ENCODE measurements around the gene CETP. TPM values are rescaled to one million over a fixed set of nuclear protein-coding genes. Genes with fewer than 3 reads are reported as not detected.

CETP gene
- total RNA-seq, 3 donors from 2014 or later (not counting 1 experiment from before 2014, with no cell fraction given): 0.14 TPM; not detected in 2

GRCh38 chr16:56950881-56951771 is 10.6 kb upstream of the CETP start:
- H3K36me3 ChIP-seq (ENCODE audit: control insufficient read depth, insufficient read depth, low read length): peaks cover 15% of the 10 kb centered on the region
- Mint-ChIP-seq H3K4me3 (no peak overlapping the region), H3K4me1 (peaks cover 10 to 24% of the 10 kb centered on the region in 2 donors), H3K36me3 (no peaks in the 10 kb centered on the region), H3K27me3 (ENCODE audit: low read depth in 2 of 2) (no peaks in the 10 kb centered on the region), H3K27ac (peak overlapping the region in 1 of 2 donors; percentile 40), H3K9me3 (no peaks in the 10 kb centered on the region)
- WGBS (ENCODE audit: insufficient coverage): 69% methylated on average over 15 of the region's 15 CpGs
- intact Hi-C loops (cut with micrococcal nuclease): loop anchor here (1.0 kb wide), 1 partner anchor 84 kb away; no protein-coding TSS in a partner anchor
- peak; percentile 68 to 78 (median 71) for ATAC-seq
- peak; percentile 27 for TF ChIP-seq CTCF (IDR thresholded peaks at IDR 0.05)
- H3K27ac ChIP-seq (ENCODE audit: low read length): peak overlapping the region; percentile 7
- no peak overlapping the region for H3K4me3 ChIP-seq (ENCODE audit: low read length)
- peak in 1 of 2 donors; percentile 73 for DNase-seq
- H3K27me3 ChIP-seq (ENCODE audit: control insufficient read depth, insufficient read depth, low read length): no peaks in the 10 kb centered on the region
- peaks cover 15% of the 10 kb centered on the region for H3K4me1 ChIP-seq (ENCODE audit: control insufficient read depth, insufficient read depth, low read length)
- H3K9me3 ChIP-seq (ENCODE audit: control insufficient read depth, insufficient read depth, low read length): no peaks in the 10 kb centered on the region

DNA sequence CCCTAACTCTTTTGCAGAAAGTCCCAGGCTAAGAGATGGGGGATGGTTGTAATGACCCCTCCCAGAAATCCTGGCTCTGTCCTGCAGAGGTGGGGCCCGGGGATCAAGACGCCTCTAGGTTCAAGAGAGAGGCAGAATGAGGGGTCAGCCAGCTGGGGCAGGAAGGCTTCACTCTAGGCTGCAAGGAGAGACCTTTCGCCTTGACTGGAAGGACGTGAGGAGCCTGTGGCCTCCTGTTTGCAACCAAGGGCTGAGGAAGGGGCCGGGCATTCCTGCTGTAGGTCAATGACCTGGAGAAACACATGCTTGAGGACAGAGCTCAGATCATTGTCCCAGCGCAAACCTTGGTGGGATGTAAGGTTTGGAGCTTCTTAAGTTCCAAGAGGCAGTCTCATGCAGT is 8.7 kb upstream of the CETP start:
- Histone ChIP-seq H3K4me1 (ENCODE audit: control insufficient read depth, insufficient read depth, low read length) (peaks cover 15% of the 10 kb centered on the region), H3K4me3 (ENCODE audit: low read length) (no peak overlapping the region), H3K9me3 (ENCODE audit: control insufficient read depth, insufficient read depth, low read length) (no peaks in the 10 kb centered on the region), H3K36me3 (ENCODE audit: control insufficient read depth, insufficient read depth, low read length) (peaks cover 3% of the 10 kb centered on the region), H3K27me3 (ENCODE audit: control insufficient read depth, insufficient read depth, low read length) (no peaks in the 10 kb centered on the region), H3K27ac (ENCODE audit: low read length) (no peak overlapping the region)
- peaks cover 10 to 17% of the 10 kb centered on the region in 2 donors for H3K4me1 Mint-ChIP-seq
- H3K36me3 Mint-ChIP-seq: no peaks in the 10 kb centered on the region
- ATAC-seq (no peak), DNase-seq (no peak)
- TF ChIP-seq CTCF (IDR thresholded peaks at IDR 0.05): no peak
- WGBS (ENCODE audit: insufficient coverage): 78% methylated on average over 6 of the region's 6 CpGs
- intact Hi-C loops (cut with micrococcal nuclease): no loop called here
- no peaks in the 10 kb centered on the region for H3K27me3 Mint-ChIP-seq (ENCODE audit: low read depth in 2 of 2)
- H3K27ac Mint-ChIP-seq: no peak overlapping the region
- no peak overlapping the region for H3K4me3 Mint-ChIP-seq
- no peaks in the 10 kb centered on the region for H3K9me3 Mint-ChIP-seq

GRCh38 chr16:56956076-56956475 is 5.7 kb upstream of the CETP start:
- no peak for TF ChIP-seq CTCF (IDR thresholded peaks at IDR 0.05)
- DNase-seq: no peak
- H3K27ac Mint-ChIP-seq: no peak overlapping the region
- peaks cover 3 to 6% of the 10 kb centered on the region in 2 donors for H3K4me1 Mint-ChIP-seq
- H3K4me3 Mint-ChIP-seq: no peak overlapping the region
- H3K4me3 ChIP-seq (ENCODE audit: low read length): no peak overlapping the region
- no peak for ATAC-seq
- no peaks in the 10 kb centered on the region for H3K36me3 ChIP-seq (ENCODE audit: control insufficient read depth, insufficient read depth, low read length)
- no peaks in the 10 kb centered on the region for H3K36me3 Mint-ChIP-seq
- H3K9me3 ChIP-seq (ENCODE audit: control insufficient read depth, insufficient read depth, low read length): no peaks in the 10 kb centered on the region
- intact Hi-C loops (cut with micrococcal nuclease): no loop called here
- H3K4me1 ChIP-seq (ENCODE audit: control insufficient read depth, insufficient read depth, low read length): peaks cover 5% of the 10 kb centered on the region
- WGBS (ENCODE audit: insufficient coverage): 94% methylated on average over 3 of the region's 4 CpGs
- H3K9me3 Mint-ChIP-seq: no peaks in the 10 kb centered on the region
- no peak overlapping the region for H3K27ac ChIP-seq (ENCODE audit: low read length)
- H3K27me3 Mint-ChIP-seq (ENCODE audit: low read depth in 2 of 2): no peaks in the 10 kb centered on the region
- H3K27me3 ChIP-seq (ENCODE audit: control insufficient read depth, insufficient read depth, low read length): no peaks in the 10 kb centered on the region
